AG20443 (cell line): ENCODE data around the gene RCAN2.
"Not testable (repeated sequence)": the region's sequence is repeated elsewhere in the genome, so short reads cannot be mapped to it uniquely, and the experiment has no call there.

ENCODE experiments used
- DNase-seq: peaks from one replicate; pipeline ENCODE4 v3.0.0; 2012; ENCODE audit warnings: low spot score, mixed read lengths

RCAN2 gene

DNA sequence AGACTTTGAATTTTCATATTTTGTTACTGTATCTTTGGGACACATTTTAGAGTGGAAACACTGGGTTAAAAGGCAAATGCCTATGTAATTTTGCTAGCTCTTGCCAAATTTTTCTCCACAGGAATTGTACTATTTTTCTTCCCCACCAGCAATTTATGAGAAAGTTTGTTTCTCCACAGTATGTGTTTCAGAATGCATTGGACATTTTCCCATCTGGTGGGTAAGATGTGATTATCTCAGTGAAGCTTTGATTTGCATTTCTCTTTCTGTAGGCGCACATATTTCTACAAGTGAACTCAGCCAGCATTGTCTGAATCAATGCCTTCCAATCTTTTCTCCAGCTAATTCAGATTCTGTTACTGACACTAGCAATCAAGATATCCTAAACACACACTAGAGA lies 157.8 kb downstream of the RCAN2 start:
- no peak for DNase-seq

DNA sequence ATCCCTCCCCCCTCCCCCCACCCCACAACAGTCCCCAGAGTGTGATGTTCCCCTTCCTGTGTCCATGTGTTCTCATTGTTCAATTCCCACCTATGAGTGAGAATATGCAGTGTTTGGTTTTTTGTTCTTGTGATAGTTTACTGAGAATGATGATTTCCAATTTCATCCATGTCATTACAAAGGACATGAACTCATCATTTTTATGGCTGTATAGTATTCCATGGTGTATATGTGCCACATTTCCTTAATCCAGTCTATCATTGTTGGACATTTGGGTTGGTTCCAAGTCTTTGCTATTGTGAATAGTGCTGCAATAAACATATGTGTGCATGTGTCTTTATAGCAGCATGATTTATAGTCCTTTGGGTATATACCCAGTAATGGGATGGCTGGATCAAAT lies 158.8 kb downstream of the RCAN2 start:
- not testable (repeated sequence) for DNase-seq

DNA sequence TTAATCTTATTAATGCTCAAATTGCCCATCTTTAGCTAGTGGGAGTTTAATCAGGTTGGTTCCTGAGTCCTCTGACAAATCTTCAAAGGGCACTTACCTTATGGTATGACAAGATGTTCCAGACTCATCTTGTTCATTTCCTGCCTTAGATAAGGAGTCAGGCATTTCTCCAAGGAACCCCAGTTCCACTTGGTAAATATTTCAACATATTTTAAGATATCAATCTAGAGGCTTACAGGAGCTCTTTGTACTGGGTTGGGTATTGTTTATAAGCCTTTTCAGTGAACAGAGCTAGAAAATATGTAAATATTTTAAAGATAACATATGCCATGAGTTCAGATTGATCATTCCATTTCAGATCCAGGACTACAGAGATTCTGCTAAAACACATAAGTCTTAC lies 159.8 kb downstream of the RCAN2 start:
- no peak for DNase-seq

- peak; percentile 39 for DNase-seq
Observed at GRCh38 chr6:46329568-46329967, 161.7 kb downstream of the RCAN2 start.

DNA sequence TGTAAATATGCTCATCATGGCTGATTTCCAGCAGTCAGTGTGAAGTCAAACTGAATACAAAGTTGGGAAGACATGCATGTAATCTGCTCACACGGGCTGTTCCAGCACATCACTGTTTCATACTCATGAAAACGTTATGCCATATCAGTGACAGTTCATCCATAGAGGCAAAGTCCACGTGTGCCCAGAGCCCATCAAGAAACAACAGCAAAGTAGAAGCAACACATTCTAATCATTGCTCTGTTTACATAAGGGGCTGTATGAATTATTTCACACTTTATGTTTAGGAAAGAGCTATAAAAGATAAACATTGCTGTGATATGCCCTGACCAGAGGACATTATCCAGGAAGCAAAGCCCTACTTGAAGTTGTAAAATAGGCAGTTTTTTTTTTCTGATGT lies 163.5 kb downstream of the RCAN2 start:
- no peak for DNase-seq

DNA sequence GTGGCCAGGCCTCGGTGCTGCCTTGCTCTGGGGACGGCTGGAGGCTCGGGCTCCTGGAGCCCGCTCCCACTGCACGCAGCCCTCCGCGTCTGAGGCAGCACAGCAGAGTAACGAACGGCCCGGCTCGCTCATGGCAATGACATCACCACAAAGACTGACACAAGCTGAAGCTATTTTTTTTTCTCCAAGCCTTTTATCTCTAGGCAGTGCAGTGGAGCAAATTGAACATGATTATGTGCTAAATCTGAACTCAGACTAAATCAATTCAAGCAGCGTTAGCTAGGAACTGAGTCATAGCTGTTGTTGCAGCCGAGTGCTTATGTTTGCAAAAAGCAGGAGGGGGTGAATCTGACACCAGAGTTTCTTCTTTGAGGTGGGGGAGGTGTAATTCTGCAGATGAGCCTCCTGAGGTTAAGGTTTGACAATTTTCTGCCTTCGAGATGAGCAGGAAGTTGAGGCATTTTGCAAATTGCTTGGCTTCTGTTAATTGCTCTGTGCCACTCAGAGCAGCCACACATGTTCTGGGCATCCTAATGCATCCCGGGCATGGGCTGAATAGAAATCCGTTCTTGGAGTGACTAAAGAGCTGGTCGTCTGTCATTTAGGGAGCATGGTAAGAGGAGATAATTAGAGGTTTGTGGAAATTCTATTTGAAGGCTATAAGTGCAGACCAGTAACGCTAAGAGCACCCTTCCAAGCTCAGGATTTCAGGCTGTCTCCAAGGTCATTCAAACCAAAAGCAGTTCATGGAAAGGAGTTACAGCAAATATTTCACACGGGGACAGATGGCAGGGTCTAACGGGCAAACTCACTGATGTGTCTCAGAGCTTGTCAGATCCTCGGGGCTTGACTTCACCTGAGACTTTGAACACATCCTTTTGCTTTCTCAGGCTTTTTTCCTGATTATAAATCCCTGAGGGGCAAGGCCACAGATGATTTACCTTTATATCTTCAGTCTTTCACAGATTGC lies 165.4 kb downstream of the RCAN2 start:
- peak; percentile 67 for DNase-seq

DNA sequence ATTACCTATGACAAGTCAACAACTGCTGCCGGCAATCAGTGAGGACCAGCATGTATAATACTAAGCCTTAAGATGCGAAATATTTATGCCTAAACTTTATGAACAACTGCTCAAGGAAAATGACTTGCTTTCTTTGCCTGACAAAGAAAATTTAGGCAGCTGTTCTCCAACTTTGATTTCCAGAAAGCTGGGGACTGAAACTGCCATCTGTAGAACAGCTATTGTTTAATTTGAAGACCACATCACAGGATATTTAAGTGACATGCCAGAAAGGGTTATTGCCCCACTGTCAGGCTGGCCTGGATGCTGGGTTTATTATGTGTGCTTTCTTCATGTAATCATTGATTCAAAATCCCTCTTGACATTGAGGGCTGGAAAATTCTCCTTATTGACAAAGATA lies 166.5 kb downstream of the RCAN2 start:
- no peak for DNase-seq

DNA sequence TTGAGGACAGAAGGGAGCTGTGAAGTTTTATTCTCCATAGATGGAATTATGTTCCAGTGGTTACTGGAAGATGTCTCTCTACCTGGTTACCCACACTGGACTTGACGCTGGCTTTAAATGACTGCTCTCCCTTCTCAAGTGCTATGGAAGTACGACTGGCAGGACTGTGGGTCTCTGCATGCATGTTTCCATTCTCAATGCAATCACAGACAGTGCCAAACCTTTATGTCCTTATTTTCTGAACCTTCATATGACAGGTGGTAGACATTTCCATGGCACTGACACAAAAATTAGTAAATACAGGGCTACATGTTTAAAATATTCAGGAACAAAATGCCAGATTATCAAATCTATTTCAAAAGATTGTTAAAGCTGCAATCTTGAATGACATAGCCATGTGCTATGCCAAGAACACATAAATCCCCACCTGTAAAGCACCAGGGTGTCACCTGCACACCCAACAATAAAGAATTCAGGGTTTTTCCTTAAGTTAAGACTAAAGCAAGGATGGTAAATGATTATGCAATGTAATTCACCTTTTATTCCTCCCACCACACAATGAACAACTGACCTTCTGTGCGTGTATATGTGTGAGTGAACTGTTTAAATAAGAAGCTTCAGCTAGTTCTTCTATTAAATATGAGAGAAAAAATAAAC lies 167.2 kb downstream of the RCAN2 start:
- DNase-seq, result no peak

- DNase-seq, result peak; percentile 85
Observed at GRCh38 chr6:46323312-46323965, 167.8 kb downstream of the RCAN2 start.

DNA sequence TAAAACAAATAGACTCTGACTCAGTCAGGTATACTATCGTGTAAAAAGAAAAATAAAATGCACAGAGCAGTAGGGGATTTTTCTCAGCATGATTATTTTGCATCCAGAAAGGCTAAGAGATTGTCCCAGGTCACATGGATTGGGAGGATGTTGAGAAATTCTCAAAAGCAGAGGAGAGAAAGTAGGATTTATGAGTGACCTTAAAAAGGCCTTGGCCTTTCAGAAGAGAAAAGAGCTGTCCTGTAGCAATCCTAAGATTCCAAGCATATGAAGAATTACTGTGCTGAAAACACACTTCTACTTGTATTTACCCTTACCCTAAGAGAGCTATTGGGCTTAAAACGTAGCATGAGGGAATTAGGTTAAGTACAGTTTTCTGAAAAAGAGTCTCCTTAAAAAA lies 170.7 kb downstream of the RCAN2 start:
- DNase-seq, result peak; percentile 13

DNA sequence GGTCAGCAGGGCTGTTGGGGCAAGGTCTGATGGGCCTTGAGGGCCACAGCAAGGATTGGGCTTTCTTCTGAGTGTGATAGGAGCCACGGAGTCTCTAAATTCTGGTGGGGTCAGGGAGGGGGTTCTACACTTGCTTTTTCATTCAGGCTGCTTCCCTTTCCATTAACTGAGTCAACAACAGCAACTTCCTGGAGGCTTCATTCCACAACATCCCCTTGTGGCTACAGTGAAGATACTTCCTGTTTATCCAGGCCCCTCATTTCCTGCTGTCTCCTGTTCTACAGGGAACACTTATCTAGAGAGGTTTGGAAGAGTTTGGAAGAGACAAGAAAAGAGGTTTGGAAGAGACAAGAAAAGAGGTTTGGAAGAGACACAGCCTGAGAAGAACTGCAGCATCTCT lies 175.7 kb downstream of the RCAN2 start:
- DNase-seq, result no peak

GRCh38 chr6:46312654-46313053 lies 178.6 kb downstream of the RCAN2 start:
- DNase-seq, result peak; percentile 18

GRCh38 chr6:46310196-46310595 lies 181.1 kb downstream of the RCAN2 start:
- DNase-seq, result peak; percentile 21

- no peak for DNase-seq
Observed at GRCh38 chr6:46306431-46306830, 184.8 kb downstream of the RCAN2 start.

GRCh38 chr6:46305833-46306232 lies 185.4 kb downstream of the RCAN2 start:
- DNase-seq, result no peak

DNA sequence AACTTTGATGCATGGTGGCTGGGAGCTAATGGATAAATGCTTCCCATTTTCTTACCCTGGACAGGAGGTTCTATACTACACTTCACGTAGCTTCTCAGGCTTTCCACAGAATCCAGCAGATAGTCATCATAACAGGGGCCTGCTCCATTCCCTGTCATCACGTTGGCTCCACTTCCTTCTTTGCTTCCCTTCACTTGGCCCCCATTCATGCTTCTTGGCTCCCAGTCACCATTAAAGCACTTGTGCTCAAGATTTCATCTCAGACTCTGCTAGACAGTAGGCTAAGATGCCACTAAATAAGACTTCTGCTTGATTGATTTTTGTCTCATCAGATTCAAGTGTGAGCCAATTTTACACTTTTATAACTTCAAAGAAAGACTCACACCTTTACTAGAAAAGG lies 186.0 kb downstream of the RCAN2 start:
- DNase-seq, result no peak

DNA sequence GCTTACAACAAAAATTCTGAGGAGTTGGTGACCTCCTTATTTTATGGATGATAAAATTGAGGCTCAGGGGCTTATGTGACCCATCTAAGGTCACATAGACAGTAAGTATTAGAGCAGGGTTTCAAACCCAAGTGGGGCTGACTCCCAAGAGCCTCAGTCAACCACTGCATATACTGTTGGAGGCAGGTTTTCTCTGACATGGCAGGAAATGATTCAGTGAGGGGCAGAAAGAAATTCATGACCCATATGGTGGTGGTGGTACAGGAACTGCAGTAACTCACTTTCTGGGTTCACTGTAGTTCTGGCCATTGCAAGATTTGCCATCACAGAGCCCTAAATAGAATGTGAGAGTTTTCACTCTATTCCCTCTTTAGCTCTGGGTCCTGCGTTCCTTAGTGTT lies 188.4 kb downstream of the RCAN2 start:
- no peak for DNase-seq

DNA sequence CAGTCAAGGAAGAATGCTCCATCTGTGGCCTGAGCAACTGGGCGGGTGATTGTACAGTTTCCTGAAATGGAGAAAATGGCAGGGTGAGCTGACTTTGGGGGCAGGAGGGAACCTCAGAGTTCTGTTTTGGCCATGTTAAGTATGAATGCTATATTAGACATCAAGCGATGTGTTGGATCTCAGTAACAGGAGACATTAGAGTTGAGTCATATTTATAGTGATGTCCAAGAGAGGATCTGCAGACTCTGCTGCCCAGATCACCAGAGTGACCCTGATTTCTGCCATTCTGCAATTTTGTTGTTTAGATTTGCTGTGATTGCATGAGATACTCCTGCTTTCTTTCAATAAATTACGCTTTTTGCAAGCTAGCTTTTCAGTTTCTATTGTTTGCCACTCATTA lies 189.1 kb downstream of the RCAN2 start:
- DNase-seq, result no peak

- no peak for DNase-seq
Observed at GRCh38 chr6:46299253-46299652, 192.0 kb downstream of the RCAN2 start.

DNA sequence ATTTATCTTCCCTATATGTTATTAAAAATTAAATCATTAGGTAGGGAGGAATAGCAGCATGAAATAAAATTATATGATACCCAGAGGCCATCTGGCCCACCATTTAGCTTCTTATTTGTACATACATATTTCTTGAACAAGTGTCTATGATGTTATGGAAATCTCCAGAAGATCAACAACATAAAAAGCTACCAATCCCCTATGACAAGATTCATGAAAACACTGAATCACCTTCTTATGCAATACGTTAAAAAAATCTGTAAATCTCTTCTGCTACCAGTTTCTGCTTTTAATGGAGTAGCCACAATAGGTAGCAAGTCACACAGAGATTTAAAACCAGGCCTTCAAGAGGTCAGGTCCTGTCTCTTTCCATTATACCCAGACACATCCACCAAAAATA lies 194.7 kb downstream of the RCAN2 start:
- no peak for DNase-seq

DNA sequence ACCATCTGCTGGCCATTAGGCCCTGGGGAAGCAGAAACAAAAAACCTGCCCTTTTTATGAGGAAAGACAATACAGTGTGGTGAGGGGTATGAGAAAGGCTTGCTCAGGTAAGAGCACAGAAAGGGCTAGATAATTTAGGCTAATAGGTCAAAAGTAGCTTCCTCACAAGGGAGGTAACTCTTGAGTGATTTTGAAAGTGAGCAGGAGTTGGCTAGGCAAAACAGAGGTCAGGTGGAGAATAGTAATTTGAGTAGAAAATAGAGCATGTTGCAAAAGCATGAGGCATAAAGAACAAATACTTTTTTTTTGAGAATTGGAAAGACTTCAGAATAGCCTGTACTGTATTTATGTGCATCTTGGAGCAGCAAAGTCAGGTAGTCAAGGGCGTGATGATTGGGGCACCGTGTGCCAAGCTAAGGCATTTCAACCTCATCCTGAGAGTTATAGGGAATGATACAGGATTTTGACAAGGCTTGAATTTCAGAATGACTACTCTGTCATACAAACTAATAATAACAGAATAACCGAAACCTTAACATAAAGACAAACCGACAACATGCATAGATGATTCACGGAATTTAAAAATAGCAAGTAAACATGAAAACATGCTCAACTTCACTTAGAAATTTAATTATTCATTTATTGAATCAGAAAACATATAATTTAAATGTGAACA lies 197.5 kb downstream of the RCAN2 start:
- no peak for DNase-seq

DNA sequence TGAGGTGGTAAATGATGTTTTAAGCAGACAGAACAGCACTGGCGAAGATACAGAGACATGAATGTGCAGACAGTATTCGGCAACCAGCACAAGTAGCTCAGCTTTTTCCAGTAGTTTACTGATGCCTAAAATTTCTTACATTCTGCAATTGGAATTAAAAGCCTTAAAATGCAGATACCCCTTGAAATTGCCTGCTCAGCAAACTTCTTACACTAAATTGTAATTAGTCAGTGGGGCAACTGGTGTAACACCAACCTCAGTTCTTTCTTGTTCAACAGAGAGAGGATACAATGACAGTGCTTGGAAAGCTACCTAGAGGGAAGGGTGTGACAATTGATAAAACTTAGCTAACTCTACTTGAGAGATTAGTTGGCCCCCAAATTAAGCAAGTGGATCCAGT lies 199.4 kb downstream of the RCAN2 start:
- no peak for DNase-seq
